NCI-H748 treated with DMSO at 0.1 percent for 48 hours (cell line): Measurements from ENCODE around the gene C10orf53.

Experiments
- DNase-seq: peaks from one replicate; lab custom pipeline; 2025; lab: John Stamatoyannopoulos, UW

The C10orf53 gene, protein sequence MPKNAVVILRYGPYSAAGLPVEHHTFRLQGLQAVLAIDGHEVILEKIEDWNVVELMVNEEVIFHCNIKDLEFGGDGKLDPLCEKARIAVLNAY

DNA sequence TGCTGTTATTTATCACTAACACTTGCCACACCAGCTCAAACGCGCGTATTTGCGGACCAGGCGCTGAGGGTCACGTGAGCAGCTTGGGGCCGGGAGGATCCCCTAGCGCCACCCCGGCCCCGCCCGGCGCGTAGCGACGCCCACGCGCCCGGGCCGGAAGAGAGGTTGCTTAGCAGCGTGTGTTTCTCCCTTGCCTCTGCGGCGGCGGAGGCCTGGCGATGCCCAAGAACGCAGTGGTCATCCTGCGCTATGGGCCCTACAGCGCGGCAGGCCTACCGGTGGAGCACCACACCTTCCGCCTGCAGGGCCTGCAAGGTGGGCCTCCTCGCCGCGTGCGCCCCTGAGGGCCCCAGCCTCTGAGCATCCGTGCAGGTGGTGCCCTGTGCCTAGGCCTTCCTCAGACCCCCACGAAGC lies at the start of gene C10orf53:
TSS of gene C10orf53 (plus strand) at position 172 of the 414 bp plus-strand sequence. CDS start at position 219, 47 bp downstream.
- DNase-seq: no peak

DNA sequence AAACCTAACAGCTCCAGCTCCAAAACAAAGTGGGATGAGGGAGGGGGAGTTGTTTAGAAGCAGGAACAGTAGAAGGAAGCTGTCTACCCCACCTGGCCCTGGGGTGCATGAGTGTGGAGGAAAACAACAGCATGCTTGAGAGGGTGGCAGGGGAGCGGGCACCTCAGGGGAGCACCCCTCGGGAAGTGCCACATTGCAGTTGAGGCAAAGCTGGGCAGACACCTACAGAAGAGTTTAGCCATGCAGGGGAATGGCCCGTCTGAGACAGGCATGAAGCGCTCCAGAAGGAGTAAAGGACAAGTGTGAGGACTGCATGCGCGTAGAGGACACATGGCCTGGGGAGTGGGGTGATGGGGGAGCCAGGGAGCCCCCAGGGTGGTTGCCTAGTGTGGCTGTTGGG lies 47.5 kb upstream of the C10orf53 start:
- DNase-seq: no peak

DNA sequence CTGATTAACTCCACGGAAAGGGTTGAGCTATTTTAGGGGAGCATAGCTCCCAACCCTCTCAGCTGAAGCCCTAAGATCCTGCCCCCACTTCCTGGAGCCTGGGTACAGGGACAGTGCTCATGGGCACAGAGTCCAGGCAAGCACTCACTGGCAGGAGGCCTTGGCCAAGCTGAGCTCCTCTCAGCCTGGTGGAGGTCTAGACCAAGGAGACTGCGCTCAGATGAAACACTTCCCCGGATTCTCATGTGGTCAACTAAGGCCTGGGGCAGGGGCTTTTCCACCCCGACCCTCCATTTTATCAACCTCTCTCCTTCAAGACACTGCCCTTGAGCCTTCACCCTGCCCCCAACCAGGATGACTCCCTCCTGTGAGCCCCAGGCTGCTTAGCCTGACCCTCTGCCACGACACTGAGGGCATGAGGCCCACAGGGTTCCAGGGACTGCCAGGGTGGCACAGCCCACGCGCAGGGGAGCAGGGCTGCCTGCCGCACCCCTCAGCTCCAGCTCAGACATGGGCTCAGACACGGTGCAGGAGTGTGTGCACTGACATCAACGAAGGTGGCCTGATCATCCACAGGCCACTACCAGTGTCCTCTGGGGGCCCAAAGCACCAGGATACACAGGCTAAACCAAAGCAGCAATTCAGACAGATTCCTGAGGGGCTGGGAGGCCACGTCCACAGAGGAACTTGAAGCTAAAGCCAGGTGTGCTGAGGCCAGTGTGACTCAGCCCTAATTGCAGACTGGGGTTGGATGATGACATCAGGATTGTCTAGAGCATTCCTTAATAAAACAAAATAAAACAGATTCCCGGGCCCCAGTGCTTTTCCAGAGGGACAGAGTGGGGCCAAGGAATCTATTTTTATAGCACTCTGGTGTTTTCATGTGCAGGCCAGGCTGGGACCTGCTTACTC lies 46.8 kb upstream of the C10orf53 start:
- DNase-seq: no peak

DNA sequence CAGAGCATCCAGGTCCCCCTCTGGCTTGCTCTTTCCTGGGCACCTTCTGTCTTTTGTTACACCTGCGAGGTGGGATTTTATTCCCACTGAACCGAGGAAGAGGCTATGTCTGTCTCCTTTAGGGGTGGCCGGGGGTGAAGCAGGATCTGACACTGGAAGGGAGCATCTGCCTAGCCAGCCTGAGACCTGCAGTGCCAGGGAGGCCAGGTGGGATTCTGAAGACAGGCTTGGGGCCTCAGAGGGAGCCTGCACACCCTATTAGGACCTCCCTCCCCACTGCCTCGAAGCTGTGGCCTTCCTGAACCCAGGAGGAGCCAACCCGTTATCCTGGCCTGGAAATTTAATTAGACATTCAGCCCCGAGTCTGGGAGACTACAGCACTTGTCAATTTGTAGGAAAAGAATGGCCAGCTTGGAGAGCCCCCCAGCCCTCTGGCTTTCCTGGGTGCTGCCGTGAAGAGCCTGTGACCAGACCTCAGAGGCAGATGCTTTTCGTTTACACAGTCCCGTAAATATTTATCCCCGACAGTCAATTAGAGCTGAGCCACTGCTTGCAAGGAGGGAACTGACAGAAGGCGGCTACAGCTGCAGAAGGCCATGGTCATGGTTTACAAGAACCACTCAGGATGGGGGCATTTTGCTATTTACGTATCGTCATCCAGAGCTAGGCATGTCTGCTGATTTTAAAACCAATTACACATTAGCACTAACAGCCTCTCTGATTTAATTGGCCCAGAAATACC lies 46.0 kb upstream of the C10orf53 start:
- DNase-seq: no peak

DNA sequence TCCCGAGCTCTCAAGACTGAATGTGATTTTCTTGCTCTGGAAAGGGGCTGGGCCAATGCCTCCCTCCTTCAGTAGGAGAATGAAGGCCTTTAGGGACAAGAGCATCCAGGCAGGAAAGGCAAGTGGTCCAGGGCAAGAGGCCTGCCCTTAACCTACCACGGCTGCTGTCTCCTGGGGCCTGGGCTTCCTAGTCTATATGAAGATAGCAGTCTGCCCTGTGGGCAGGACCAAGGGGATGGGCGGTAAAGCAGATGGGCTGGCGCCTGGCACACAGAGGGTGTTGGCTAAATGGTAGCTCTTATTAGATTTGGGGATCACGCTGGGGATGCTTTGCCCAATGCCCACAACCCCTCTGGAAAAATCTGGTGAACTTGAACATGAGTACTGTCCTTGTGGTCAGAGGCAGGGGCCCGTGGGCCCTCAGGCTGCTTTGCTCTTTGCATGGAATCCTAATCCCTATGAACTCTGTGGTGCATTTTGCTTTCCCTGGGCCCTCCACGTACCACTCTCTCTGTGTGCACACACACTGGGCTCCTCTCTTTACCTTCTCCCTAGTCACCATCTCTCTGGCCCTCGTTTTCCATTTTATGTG lies 45.3 kb upstream of the C10orf53 start:
- DNase-seq: no peak

DNA sequence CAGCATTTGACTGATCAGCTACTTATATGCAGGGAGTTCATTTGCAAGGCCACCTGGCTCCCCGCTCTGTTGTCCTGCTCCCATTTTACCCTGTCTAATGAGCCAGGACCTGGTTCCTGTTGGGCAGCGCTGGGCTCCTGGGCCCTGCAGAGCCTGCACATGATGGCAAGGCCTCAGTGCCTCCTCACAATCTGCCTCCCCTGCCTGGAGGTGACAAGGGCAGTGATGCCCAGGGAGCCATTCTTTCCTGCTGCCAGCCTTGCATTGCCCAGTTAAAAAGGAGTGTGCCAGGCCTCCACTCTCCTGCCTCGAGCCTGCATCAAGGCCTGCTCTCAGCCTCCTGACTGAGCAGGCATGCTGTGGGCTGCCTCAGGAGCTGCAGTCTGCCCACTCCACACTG lies 37.1 kb upstream of the C10orf53 start:
- DNase-seq: no peak

DNA sequence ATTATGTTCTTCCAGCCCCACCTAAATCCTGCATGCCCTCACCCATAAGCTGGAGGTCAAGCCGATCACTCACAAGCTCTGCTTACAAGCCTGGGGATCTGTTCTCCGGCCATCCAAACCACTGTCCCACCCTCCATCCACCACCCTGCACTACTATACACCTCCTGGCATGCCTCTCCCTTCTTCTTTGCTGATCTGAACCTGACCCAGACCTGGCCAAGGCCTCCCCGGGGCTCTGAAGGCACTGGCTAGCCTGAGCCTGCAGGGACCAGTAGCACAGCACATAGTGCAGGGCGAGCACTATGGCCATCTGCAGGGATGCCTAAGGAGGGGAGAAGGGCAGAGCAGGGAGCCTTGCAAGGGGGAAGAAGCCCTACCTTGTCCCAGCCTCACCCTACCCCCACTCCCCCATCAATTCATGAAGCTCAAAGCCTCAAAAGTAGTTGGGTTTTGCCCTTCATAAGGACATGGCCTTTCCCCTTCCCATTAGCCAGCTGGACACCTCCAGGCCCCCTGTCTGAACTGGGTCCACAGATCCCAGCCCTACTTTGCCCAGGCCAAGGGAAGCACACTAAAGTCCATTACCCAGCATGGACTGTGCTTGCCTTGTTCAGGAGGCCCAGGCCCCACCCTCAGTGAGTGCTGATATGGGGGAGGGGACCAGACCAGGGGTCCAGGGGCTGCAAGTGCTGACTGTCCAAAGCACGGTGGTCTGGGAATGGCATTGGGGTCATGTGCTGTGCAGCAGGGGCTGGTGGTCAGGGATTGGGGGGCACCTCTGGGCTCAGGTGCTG lies 36.0 kb upstream of the C10orf53 start:
- DNase-seq: no peak

DNA sequence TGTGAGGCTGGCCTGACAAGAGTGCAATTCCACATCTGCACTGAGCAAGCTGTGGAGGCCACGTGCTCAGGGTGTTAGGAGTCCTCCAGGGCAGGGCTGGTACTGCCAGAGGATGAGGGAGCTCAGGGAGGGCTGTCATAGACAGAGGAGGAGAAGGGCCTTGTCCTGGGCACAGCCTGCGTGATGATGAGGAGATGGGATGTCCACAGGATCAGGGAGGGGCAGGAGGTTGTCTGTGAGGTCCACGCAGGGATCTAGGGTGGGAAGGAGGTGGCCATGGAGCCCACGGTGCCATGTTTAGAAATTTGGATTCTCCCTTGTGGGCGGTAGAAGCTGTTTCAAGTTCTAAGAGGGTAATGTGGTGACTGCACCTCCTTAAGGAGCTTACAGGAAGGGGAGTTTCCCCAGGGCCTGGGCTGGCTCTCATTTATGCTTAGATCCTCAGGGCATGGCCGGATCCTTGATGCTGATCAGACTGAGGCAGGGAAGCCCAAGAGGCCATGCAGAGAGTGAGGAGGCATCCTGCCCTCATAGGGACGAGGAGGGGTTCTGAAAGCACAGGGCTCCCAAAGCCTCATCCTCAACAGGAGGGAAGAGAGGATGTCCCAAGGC lies 35.3 kb upstream of the C10orf53 start:
- no peak for DNase-seq

DNA sequence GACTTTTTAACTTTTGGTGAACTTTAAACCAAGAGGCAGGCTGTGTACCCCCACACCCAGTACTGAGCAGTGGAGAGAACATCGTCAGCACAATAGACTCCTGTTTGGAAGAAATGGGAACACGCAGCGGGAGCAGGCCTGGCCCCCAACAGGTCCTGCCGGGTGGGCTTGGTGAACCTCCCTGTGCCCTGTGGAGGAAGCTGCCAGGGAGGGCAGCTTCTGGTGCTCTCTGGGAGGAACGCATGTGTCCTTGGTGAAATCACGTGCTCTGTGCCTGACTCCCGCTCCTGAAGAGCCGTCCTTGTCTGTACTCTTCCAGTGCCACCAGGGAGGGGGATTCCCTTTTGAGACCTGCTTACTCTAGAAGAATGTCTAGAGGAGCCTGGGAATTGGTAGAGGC lies 34.0 kb upstream of the C10orf53 start:
- no peak for DNase-seq

DNA sequence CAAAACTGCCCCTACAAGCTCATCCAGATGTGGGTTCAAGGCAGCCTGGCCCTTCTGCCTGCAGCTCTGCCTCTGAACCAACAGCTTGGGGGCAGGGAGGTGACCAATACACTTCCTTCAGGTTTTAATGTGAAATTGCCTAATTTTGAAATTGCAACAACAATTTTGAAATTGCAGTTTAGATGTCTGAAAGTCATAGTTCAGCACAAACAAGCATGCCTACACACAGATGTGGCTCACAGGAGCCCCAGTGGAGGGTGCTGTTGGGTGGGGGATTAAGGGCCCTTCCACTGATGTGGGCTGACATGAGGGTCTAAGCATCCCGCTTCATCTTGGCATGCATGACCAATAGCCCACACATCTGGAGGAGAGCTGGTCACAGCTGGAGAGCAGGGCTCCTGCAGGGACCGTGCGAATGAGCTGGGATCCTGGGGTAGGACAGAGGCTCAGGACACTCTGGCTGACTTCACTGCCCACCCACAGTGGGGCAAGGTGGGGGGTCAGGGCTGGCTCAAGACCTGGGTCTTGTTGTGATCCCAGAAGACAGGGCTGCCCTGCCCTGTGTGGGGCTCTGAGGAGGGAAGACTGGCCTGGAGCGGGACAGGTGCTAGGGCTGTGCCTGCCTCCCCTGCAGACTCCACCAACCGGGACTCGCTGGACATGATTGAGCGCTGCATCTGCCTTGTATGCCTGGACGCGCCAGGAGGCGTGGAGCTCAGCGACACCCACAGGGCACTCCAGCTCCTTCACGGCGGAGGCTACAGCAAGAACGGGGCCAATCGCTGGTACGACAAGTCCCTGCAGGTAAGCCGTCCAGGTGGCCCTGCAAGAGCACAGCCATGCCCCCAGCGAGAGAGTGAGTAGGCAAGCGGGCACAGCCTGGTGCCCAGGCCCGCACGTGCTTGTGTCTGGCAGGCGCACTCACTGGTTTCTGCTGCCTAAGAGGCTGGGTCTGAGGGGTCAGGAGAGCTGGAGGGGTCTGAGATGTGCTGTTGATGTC lies 33.3 kb upstream of the C10orf53 start:
- DNase-seq: no peak

DNA sequence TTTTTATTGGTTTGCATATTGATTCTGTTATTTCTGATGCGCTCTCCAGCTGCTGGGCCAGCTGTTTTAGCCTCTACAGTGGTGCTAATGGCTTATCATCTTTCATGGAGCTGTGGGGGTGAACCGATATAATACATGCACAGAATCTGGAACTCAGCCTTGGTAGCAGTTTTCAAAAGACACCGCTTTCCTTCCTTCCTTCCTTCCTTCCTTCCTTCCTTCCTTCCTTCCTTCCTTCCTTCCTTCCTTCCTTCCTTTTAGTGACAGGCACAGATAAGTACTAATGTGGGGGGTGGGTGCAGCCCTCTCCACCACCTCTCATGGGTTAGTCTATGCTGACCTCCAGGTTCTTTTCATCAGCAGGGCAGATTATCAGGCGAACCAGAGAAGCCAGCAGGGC lies 31.9 kb upstream of the C10orf53 start:
- no peak for DNase-seq

DNA sequence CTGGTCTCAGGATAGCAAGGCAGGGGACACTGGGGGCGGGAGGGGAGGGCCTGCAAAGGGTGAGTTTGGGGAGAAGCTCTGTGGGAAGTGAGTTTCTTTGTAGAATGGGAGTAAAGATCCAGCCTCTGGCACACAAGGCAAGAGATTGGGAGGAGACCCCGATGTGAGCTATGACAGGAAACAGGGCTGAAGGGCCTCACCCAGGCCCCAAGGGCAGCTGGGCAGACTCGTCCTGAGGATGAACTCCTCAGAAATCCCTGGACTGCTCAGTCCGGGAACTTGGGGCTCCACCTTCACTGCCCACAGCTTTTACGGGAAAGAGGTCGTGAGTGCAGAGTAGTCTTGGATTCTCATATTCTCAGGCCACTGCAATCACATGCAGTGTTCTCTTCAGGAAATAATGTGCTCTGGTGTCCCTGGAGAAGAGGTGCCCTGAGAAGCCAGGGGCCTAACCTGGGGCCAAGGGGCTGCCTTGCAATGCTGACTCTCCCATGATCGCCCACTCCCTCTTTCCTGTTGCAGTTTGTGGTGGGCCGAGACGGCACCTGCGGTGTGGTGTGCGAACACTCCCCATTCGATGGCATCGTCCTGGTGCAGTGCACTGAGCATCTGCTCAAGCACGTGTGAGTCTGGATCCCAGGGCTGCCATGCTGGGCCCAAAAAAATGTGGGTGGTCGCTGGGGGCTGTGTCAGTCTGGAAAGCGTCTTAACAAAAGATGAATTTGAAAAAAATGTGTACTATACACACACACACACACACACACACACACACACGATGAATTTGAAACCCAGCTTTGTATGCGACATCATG lies 31.3 kb upstream of the C10orf53 start:
- no peak for DNase-seq

DNA sequence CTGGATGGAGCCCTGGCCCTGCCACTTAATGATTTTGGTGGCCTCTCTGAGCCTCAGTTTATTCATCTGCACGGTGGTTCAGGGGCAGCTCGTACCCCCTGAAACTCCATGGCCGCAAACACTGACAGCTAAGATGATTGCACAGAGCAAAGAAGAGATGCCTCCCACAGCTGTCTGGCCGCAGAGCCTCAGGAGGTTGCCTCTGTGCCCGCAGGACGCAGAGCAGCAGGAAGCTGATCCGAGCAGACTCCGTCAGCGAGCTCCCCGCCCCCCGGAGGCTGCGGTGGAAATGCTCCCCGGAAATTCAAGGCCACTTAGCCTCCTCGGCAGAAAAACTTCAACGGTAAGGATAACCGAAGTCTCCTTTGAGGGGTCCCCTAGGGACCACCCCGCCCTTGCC lies 30.2 kb upstream of the C10orf53 start:
- DNase-seq: no peak

DNA sequence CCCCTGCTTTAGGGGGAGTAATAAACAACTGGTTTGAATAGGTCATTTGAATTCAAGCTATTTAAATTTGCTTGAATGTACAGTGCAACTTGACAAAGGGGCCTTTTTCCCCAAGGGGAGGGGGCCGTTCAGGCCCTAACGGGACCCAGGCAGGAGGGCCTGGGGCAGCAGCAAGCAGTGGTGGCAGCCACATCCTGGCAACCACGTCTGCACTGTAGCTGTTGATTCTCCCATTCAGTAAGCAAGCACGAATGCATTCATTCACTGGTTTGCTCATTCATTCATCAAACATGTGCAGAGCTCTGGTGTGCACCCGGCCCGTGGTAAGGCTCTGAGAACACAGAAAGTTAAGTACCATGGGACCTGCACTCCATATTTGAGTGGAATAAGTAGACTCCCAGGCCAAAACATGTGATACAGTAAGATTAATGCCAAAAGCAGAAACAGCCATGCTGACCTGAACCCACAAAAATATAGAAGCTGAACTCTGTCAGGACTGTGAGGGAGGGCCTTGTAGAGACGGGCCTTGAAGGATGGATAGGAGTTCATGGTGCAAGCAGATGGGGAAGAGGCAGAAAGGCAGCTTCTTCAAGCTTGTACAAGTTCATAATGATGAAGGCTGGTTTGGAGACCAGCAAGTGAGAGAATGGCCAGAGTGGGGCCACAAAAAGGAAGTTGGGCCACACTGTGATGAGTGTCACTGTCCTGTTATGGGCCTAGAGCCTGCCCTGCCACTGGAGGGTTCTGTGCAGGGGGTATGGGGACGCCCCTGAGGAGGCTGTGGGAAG lies 29.3 kb upstream of the C10orf53 start:
- no peak for DNase-seq

DNA sequence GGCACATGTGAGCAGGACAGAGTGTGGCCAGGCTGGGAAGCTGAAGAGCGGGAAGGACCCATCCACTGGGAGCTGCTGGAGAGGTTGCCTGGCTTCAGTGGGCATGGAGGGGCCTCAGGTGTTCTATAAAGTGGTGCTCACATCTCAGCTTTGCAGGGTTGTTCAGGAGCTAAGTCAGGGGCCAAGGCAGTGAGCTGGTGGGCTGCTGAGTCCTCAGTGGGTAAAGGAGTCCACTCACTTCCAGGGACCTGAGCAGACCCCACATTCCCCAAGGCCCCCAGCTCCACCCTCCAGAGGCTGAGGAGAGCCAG lies 28.8 kb upstream of the C10orf53 start:
- DNase-seq: no peak

DNA sequence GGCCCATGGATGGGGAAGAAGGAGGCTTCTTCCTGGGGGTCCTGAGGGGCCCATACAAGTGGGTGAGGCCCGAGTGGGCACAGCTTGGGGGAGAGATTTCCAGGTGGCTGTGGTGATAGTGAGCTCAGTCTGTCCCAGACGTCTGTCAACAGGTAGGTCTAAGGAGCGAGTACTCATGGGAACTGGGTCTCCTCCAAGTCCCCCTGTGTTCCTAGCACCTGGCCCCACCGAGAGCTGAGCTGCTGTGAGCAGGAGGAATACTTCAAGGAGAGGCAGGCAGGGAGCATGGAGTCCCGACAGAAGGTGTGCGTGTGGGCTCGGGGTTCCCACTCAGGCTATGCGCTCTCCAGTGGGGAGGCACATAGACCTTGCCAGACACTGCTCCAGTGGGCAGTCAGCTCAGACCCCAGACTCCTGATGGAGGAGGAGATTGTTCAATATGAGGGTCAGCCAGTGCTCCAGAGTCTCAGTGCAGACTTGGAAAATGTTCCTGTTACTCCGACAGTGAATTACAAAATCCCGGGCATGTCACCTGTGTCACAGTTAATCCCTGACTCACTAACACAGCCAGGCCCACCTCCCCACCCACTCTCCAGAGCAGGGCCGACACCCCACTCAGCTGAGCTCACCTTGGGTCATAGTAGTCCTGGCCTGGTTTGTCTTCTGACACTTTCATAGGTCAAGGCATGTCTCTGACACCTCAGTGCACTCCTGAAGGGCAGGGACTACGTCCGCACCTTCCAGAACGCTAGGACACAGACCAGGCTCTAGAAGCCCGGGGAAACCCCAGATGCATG lies 28.2 kb upstream of the C10orf53 start:
- no peak for DNase-seq

DNA sequence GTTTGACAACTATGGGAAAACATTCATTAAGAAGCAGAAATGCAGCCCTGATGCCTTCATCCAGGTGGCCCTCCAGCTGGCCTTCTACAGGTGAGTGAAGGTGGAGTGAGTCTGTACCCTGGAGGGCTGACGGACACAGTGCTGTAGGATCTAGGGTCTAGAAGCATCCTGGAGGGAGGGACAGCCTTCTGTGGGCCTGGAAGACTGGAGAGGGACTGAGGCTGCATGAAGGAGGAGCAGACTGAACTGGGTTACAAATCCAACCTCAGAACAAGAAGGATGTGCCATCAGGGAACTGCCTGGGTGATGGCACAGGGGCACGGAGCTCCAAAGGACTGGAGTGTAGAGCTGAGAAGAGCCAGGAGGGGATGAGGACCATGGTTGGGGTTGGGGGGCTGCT lies 27.5 kb upstream of the C10orf53 start:
- no peak for DNase-seq
